ENCODE data around the gene CFAP299. TPM values are rescaled to one million over a fixed set of nuclear protein-coding genes. Genes with fewer than 3 reads are reported as not detected.
"Not testable (repeated sequence)": the region's sequence is repeated elsewhere in the genome, so short reads cannot be mapped to it uniquely, and the experiment has no call there.

The CFAP299 gene
- total RNA-seq, 1 donor from 2014 or later = not detected

DNA sequence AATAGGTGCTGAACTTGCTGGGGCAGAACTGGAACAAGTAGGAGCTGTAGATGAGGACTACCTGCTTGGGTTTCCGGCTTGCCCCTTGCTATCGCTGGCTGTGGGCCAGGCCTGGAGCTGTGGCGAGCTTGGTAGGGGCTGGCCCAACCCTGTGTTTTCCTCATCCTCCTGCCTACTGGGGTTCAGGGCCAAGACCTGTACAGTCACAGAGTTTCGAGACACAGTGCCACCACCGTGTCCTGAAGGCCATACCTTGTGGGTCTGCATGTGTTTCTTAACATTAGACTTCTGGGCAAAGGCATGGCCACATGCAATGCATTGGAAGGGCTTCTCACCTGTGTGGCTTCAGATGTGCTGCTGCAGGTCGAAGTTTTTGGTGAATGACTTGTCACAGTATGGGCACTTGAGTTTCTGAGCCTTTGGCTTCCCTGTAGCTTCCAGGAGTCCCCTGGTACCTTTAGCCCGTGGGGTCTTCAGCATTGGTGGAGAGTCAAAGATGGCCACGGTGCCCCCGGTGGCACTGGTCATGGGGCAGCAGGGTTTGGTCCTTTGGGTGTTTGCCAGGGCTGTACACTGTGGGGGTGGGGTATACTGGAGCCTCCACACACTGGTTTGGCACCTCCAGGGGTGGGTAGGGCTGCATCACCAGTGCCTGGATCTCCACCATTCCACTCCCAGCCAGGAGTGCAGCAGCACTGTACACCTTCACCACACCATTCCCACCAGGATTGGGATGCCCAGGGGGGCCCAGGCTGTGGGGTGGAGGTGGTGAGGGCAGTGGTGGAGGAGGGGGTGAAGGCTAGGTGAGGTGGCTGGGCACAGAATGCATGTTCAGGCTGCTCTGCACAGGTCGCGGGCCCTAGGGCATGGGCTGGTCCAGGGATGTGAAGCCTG is 52.1 kb downstream of the CFAP299 start:
- DNase-seq (ENCODE audit: low read depth in 2 of 2) = no peak

DNA sequence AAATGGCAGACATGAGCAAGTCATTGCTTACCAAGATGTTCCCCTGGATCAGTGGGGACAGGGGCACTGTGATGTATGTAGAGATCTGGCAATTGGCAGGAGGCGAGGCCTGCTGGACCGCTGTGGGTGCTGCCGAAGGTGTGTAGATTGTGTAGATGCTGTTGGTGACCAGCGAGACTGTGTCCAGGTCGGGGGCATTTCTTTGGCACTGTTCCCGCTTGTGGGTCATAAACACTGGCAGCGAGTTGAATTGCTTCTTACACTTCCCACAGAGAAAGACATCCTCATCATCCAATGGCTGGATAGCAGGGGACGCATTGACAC is 52.7 kb downstream of the CFAP299 start:
- DNase-seq (ENCODE audit: low read depth in 2 of 2) = no peak

DNA sequence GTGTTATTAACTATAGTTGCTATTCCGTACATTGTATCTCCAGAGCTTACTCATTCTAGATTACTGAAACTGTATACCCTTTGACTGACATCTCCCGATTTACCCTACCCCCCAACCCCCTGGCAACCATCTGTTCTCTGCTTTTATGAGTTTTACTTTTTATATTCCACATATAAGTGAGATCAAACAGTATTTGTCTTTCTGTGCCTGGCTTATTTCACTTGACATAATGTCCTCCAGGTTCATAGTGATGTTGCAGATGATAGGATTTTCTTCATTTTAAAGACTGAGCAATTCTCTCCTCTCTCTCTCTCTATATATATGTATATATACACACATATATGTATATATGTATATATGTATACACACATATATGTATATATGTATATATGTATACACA is 54.6 kb downstream of the CFAP299 start:
- DNase-seq (ENCODE audit: low read depth in 2 of 2) = no peak

DNA sequence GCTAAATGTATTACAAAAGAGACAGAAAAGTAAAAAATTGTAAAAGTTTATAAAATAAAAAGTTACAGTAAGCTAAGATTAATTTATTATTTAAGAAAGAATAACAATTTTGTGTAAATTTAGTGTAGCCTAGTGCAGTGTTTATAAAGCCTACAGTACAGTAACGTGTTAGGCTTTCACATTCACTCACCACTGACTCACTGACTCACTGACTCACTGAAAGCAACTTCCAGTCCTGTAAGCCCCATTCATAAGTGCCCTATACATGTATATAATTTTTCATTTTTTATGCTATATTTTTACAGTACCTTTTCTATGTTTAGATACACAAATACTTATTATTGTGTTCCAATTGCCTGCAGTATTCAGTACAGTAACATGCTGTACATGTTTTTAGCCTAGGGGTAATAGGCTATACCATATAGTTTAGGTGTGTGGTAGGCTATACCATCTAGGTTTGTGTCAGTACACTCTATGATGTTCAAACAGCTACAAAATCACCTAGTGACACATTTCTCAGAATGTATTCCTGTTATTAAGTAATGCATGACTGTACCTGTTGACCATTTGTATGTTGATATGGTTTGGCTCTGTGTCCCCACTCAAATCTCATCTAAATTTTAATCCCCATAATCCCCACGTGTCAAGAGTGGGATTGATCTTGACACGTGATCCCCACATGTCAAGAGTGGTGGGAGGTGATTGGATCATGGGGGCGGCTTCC is 57.9 kb downstream of the CFAP299 start:
- no peak for DNase-seq (ENCODE audit: low read depth in 2 of 2)

DNA sequence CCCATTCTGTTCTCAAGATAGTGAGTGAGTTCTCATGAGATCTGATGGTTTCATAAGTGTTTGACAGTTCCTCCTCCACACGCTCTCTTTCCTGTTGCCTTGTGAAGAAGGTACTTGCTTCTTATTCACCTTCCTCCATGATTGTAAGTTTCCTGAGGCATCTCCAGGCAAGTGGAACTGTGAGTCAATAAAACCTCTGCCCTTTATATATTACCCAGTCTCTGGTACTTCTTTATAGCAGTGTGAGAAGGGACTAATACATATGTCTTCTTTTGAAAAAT is 58.4 kb downstream of the CFAP299 start:
- no peak for DNase-seq (ENCODE audit: low read depth in 2 of 2)

DNA sequence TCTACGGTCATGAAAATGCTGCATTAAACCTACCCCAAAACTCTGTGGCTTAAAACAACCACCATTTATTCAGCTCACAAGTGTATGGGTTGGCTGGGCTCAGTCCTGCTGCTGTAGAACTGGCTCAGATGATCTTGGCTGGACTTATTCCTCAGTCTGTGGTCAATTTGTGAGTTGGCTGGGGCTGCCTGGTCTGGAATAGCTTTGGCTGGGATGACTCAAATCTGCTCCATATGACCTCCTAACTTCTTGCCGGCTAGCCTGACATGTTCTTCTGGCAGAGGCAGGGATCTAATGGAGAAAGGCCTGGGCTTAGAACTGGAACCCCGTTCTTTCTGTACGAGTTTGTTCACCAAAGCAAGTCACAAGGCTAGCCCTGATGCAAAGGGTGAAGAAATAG is 71.7 kb downstream of the CFAP299 start:
- DNase-seq (ENCODE audit: low read depth in 2 of 2) = no peak

DNA sequence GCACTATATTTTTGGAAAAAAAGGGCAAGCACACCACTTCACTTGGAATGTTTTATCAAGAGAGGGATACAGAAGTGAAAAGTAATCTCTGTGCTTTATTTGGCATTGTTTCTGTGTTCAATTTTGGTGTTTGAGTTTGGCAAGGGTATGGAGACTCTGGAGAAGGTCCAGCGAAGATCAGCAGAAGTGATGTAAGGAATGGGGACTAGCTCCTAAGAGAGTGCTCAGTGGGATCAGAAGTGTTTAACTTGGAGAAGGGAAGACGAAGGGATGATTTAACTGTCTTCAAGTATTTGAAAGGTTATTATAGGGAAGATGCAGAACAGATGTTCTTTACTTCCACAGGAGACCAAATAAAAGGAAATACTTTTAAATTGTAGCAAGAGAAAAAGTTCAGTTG is 74.3 kb downstream of the CFAP299 start:
- DNase-seq (ENCODE audit: low read depth in 2 of 2) = no peak

DNA sequence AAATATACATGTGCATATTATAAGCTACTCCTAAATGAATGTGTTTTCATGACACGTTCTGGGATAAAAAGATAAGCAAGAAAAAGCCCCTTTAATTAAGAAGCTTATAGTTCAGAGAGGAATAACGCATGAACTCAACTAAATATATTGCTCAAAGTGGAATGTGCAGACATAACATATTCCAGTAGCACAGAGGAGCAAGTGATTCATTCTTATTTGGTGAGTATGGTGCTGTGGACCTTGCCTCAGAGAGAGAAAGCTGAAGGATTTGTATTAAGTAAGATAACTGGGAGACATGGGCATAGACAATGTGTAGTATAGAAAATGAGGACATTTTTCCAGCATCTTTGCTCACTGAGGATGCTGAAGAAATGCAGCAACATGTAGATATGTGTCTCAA is 76.8 kb downstream of the CFAP299 start:
- DNase-seq (ENCODE audit: low read depth in 2 of 2) = no peak

DNA sequence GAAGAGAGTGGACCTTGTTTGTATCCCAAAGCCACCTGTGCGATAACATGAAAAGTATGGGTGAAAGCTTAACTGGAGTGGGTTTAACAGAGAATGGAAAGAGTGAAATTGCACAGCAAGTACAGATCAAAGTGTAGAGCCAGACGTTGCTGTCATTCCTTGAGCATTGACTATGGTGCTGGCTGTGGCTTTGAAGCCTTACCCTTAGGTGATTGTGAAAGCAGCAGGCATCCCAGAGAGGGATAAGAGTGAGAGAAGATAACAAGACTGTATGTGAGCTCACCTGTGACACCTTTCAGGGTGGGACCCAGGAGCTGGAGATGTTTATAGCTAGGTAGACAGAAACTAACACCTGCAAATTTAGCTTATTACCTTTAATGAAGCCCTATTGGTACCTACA is 77.6 kb downstream of the CFAP299 start:
- no peak for DNase-seq (ENCODE audit: low read depth in 2 of 2)

DNA sequence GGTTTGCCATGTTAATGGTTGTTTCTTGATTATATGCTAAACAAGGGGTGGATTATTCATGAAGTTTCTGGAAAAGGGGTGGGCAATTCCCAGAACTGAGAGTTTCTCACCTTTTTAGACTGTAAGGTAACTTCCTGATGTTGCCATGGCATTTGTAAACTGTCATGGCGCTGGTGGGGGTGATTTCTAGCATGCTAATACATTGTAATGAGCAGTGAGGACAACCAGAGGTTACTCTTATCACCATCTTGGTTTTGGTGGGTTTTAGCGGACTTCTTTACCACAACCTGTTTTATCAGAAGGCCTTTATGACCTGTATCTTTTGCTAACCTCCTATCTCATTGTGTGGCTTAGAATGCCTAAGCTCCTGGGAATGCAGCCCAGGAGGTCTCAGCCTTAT is 81.5 kb downstream of the CFAP299 start:
- DNase-seq (ENCODE audit: low read depth in 2 of 2) = no peak

DNA sequence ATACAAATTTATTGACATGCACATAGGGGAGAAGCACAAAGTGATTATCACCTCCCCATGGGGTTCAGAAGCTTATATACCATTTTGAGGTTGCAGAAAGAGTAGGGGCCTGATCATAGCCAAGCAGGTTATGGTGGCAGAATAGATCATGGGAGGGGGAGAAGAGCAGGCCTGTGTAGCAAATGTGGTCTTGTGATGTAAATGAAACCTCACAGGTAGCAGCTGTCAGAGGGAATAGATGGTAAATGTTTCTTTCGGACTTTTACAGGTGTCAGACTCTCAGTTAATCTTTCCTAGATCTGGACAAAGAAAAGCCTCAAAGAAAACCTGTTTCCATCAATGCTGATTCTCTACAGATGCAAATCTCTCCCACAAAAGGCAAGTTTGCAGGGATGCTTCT is 84.4 kb downstream of the CFAP299 start:
- no peak for DNase-seq (ENCODE audit: low read depth in 2 of 2)

DNA sequence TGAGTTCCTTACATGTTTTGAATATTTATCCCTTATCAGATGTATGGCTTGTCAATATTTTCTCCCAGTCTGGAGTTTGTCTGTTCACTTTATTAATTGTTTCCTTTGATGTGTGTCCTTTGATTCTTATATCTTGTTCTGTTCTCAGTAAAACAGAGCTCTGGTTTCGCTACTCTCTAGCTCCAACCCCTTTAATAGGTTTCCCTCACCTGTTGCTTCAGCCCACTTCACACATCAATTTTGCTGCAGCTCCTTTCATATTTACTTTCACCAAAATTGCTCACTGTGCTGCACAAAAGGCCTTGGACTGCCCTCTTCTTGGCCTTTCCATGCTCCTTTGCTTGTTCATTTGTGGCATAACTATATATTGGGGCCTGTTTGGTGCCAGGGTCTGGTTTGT is 85.1 kb downstream of the CFAP299 start:
- DNase-seq (ENCODE audit: low read depth in 2 of 2) = no peak

DNA sequence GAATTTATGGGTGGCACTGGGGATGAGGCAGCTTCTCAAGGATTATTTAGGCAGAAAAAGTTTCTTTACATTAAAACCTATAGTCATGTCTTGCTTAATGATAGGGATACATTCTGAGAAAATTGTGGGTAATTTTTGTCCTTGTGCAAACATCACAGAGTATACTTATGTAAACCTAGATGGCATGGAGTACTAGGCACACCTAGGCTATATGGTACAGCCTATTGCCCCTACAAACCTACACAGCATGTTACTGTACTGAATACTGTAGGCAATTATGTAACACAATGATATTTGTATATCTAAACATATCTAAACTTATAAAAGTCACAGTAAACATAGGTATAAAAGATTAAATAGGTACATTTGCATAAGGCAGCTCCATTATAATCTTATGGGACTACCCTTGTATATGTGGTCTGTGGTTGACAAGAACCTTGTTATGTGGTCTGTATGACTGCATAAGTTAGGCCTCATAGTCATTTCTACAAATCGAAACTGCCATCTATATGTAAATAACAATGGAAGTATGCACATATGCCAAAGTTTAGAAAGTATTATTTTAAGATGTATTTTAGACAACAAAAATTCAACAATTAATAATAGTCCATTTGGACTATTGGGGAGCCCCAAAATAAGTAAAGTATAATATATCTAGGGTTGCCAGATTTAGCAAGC is 87.3 kb downstream of the CFAP299 start:
- DNase-seq (ENCODE audit: low read depth in 2 of 2) = no peak

DNA sequence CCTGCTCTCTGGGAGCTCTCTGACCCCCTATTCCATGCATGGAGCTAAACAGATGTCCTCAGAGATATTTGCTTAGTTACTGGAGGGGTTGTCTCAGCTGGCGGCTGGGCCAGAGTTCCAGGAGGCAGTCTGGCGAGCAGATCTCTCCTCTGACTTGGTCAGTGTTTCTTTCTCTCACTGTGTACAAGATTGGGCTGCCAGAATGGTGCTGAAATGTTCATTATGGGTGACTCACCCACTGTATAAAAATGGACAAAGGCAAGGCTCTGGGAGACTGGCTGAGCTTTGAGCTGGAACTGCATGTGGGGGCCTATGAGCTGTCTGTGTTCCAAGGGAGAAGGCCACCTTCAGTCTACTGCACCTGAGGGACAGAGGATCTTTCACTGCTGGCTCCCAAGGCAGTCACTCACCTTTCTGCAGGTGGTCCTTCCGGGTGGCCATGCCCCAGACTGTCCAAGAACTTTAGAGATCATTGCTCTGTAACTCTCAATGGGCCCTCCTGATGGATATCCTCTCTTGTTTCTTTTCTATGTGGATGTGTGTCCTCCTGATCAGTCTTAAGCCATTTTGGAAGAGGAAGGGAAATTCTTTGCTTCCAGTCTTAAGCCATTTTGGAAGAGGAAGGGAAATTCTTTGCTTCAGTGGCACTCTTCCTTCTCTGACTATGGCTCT is 88.2 kb downstream of the CFAP299 start:
- no peak for DNase-seq (ENCODE audit: low read depth in 2 of 2)

DNA sequence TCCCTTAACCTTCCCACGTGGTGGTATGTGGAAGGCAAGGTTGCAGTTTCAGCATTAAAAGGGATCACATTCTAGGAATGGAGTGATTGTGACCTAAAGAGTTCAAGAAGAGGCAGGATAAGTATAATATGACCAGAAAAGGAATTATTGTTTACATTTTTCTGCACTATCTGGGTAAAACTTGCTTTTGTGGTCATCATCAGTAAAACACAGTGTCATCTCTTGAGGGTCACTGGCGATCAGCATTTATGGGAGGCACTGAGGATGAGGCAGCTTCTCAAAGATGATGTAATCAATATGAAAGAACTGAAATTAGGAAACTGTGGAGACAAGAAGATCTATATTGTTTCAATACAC is 88.7 kb downstream of the CFAP299 start:
- no peak for DNase-seq (ENCODE audit: low read depth in 2 of 2)

DNA sequence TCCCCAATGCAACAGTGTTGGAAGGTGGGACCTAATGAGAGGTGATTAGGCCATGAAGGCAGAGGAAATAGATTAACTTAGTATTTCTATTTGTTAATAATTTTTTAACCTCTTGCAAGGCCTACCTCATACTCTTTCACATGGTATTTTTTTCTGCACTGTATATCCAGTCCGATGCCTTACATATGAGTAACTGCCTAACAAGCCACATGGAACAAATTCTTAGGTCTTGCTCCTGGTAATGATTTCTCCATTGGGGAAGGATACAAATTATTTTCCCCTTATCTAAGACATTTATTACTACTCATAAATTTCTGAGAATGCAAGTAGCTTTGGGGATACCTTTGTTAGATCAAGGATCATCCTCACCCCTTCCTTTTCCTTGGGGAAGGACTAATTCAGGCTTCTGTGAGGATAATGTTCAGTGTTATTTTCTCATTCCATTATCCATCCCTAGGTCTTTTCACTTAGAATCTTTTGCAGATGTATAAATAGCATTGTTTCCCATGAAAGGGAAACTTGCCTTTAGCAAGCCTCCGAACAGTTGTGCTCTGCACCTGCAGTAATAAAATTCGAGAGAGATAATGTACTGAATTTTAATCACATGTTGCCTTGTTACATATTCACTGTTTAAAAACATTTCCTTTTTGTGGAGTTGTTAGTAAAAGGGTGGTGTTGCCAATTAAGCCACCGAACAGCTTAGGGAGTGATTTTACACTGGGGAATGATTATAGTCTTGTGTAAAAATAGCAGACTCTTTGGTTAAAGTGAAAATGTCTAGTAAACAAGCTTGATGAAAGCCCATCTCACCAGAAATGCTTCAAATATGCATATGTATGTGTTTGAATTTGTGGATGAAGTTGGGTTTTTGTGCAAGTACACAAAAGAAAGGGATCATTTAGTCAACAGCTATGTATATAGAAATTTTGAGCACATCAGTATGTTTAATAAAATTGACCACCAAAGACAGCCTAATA is 89.9 kb downstream of the CFAP299 start:
- no peak for DNase-seq (ENCODE audit: low read depth in 2 of 2)

DNA sequence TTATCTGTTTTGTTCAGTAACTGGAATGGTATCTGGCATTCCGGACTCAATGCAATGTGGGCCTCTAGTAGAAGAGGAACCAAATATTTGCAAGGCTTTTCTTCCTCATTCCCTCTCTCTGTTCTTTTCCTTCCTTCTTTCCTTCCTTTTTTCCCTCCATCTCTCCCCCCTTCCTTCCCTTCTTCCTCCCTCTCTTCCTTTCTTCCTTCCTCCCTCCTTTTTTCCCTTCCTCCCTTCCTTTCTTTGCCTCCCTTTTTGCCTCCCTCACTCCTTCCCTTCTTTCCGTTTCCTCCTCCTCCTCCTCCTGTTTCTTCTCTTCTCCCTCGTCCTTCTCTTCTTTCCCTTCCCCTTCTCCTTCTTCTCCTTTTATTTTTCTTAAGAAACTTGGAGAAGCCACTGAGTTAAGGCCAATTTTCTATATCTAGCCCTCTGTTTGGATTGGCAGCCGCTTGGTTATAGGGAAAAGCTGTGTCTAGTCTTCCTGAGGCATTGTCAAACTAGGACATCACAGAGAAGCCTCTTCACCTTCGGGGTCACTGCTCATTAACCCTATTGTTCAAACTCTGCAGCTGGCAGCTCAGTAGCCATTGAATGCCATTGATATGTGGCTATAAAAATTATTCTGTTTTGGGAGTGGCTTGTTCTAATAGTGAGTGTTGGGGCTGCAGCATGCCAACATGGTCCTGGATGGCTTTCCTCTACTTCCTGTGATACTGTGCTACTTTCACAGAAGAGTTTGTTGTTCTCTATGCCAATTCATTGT is 95.9 kb downstream of the CFAP299 start:
- peak; percentile 2 to 32 for DNase-seq (ENCODE audit: low read depth in 2 of 2)

DNA sequence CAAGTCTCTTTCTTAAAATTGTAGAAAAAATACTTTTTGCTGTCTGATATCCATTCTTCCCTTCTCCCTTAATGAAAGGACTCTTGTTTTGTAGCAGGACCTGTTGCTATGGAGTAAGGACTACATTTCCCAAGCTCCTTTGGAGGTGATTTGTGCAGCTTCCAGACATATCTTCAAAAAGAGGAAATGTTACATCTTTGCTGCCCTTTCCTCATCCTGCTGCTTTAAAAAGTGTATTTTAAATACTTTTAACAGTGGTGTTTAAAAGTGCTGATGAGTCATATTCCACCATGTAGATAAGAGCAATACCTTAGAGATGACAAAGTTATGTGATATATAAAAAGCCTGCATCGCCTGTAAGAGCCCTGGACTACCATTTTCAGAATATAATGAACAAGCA is 98.7 kb downstream of the CFAP299 start:
- no peak for DNase-seq (ENCODE audit: low read depth in 2 of 2)

DNA sequence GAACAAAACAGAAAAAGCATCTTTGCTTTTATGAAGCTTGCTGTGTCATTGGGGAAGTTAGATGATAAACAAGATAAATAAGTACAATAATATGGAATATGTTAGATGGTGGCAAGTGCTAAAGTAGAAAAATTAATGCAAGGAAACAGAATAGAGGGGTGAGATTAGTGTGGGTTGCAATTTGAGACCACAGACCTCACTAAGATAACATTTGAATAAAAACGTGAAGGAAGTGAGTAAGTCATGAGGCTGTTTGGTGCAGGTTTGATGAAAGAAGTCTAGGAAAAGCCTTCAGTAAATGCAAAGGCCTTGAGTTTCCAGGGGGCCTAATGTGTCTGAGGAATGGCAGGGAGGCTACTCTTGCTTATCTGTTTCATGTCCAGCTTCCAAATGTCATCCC is 102.5 kb downstream of the CFAP299 start:
- no peak for DNase-seq (ENCODE audit: low read depth in 2 of 2)

DNA sequence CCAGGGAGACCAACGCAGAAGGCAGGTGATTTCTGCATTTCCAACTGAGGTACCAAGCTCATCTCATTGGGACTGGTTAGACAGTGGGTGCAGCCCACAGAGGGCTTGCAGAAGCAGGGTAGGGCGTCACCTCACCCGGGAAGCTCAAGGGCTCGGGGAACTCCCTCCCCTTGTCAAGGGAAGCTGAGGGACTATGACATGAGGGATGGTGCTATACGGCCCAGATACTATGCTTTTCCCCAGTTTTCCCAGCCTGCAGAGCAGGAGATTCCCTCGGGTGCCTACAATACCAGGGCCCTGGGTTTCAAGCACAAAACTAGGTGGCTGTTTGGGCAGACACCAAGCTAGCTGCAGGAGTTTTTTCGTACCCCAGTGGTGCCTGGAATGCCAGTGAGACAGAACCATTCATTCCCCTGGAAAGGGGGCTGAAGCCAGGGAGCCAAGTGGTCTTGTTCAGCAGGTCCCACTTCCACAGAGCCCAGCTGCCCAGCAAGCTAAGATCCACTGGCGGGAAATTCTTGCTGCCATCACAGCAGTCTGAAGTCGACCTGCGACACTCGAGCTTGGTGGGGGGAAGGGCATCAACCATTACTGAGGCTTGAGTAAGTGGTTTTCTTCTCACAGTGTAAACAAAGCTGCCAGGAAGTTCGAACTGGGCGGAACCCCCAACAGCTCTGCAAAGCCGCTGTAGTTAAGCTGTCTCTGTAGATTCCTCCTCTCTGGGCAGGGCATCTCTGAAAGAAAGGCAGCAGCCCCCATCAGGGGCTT is 103.9 kb downstream of the CFAP299 start:
- DNase-seq (ENCODE audit: low read depth in 2 of 2) = not testable (repeated sequence)

Measured in dermis microvascular lymphatic vessel endothelial cell (primary cell).